Activated B cell treated with CpG ODN at 0.5 μM for 24 hours (primary cell): ENCODE results near the gene EFNA5. TPM values are rescaled to one million over a fixed set of nuclear protein-coding genes. Genes with fewer than 3 reads are reported as not detected.

ENCODE experiments used
- ATAC-seq: fragments of 200-7000 bp; cut with Tn5 transposase; one replicate; pipeline ENCODE4 v1.10.0; 2021; ENCODE audit warnings: low read depth, mild to moderate bottlenecking, moderate library complexity
- CTCF ChIA-PET: fragments of 350-600 bp; sonication (Branson Sonifier 250); formaldehyde crosslinking; loops from one replicate; lab custom pipeline; 2021; ENCODE audit warnings: antibody characterized with exemption; lab: Charles Lee
- POLR2A ChIA-PET: fragments of 350-600 bp; sonication (Branson Sonifier 250); formaldehyde crosslinking; loops from one replicate; lab custom pipeline; 2021; ENCODE audit warnings: antibody characterized with exemption; lab: Charles Lee
- DNase-seq: peaks from one replicate; pipeline ENCODE4 v3.0.0; 2022
- H3K27ac Mint-ChIP-seq: one replicate; pipeline ENCODE4 v1.8.0; 2020; ENCODE audit warnings: mixed read lengths
- H3K27me3 Mint-ChIP-seq: one replicate; pipeline ENCODE4 v1.8.0; 2021; ENCODE audit warnings: mixed read lengths
- H3K36me3 Mint-ChIP-seq: one replicate; pipeline ENCODE4 v1.8.0; 2021; ENCODE audit warnings: low read depth, mixed read lengths
- H3K4me1 Mint-ChIP-seq: one replicate; pipeline ENCODE4 v1.8.0; 2021; ENCODE audit warnings: mixed read lengths
- H3K4me3 Mint-ChIP-seq: one replicate; pipeline ENCODE4 v1.8.0; 2020; ENCODE audit warnings: mild to moderate bottlenecking, mixed read lengths
- H3K9me3 Mint-ChIP-seq: one replicate; pipeline ENCODE4 v1.8.0; 2020; ENCODE audit warnings: mixed read lengths
- CTCF ChIP-seq: fragments of 200-600 bp; IDR thresholded peaks from one replicate; pipeline ENCODE4 v1.8.0; 2022; ENCODE audit warnings: antibody characterized with exemption, mild to moderate bottlenecking
- intact Hi-C: fragments of 100-400 bp; cut with micrococcal nuclease; formaldehyde crosslinking; loops from one replicate; pipeline ENCODE4 v1.15.1; 2024
- total RNA-seq: library from RNA; stranded (reverse); gene quantifications from 2 replicates; pipeline ENCODE4 v1.2.3, GENCODE V29; 2022

Gene EFNA5
- total RNA-seq, 1 donor from 2014 or later, result not detected

GRCh38 chr5:107624235-107624634 lies 46.5 kb downstream of the EFNA5 start:
- intact Hi-C loops, result no loop called here
- peaks cover 2% of the 10 kb centered on the region for H3K27me3 Mint-ChIP-seq
- H3K36me3 Mint-ChIP-seq, result no peaks in the 10 kb centered on the region
- DNase-seq (no peak), ATAC-seq (no peak)
- ChIA-PET CTCF (no interaction called here), POLR2A (no interaction called here)
- H3K4me3 Mint-ChIP-seq, result no peak overlapping the region
- no peak overlapping the region for H3K27ac Mint-ChIP-seq
- H3K4me1 Mint-ChIP-seq, result no peaks in the 10 kb centered on the region
- no peaks in the 10 kb centered on the region for H3K9me3 Mint-ChIP-seq
- no peak for TF ChIP-seq CTCF

DNA sequence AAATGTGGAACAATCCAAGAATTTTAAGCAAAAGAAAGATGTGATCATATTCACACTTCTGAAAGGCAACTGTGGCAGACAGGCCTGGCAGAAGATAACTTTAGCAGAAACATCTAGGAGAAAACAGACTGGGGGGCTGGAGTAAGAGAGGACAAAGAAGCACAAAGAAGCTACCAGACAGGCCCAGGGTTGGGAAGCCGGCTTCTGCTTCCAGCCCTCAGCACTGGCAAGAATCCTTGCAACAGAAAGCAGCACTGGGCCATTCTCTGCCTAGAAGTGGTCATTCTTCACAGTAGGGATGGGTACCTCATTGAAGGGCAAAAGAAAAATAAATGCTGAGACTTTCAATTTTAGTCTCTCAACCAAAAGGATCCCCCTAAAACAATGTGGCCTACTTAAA lies 49.6 kb downstream of the EFNA5 start:
- no peaks in the 10 kb centered on the region for H3K9me3 Mint-ChIP-seq
- ChIA-PET POLR2A (no interaction called here), CTCF (no interaction called here)
- H3K4me1 Mint-ChIP-seq, result no peaks in the 10 kb centered on the region
- H3K4me3 Mint-ChIP-seq, result no peak overlapping the region
- intact Hi-C loops, result no loop called here
- no peaks in the 10 kb centered on the region for H3K36me3 Mint-ChIP-seq
- H3K27ac Mint-ChIP-seq, result no peak overlapping the region
- TF ChIP-seq CTCF, result no peak
- no peak for DNase-seq
- no peak for ATAC-seq
- peaks cover 2% of the 10 kb centered on the region for H3K27me3 Mint-ChIP-seq

GRCh38 chr5:107619781-107620180 lies 51.0 kb downstream of the EFNA5 start:
- POLR2A ChIA-PET, result no interaction called here

GRCh38 chr5:107618242-107618641 lies 52.5 kb downstream of the EFNA5 start:
- H3K4me3 Mint-ChIP-seq, result no peak overlapping the region
- CTCF ChIA-PET, result no interaction called here
- intact Hi-C loops, result no loop called here
- peaks cover 2% of the 10 kb centered on the region for H3K27me3 Mint-ChIP-seq
- no peaks in the 10 kb centered on the region for H3K4me1 Mint-ChIP-seq
- TF ChIP-seq CTCF, result no peak
- H3K36me3 Mint-ChIP-seq, result no peaks in the 10 kb centered on the region
- POLR2A ChIA-PET, result no interaction called here
- no peak overlapping the region for H3K27ac Mint-ChIP-seq
- DNase-seq (no peak), ATAC-seq (no peak)
- H3K9me3 Mint-ChIP-seq, result no peaks in the 10 kb centered on the region

More at GRCh38 chr5:107619781-107620180, 51.0 kb downstream of the EFNA5 start:
- ATAC-seq (no peak), DNase-seq (no peak)
- intact Hi-C loops, result no loop called here
- Mint-ChIP-seq H3K9me3 (no peaks in the 10 kb centered on the region), H3K27me3 (peaks cover 2% of the 10 kb centered on the region), H3K36me3 (no peaks in the 10 kb centered on the region), H3K27ac (no peak overlapping the region), H3K4me3 (no peak overlapping the region), H3K4me1 (no peaks in the 10 kb centered on the region)
- CTCF ChIA-PET, result no interaction called here
- TF ChIP-seq CTCF, result no peak

DNA sequence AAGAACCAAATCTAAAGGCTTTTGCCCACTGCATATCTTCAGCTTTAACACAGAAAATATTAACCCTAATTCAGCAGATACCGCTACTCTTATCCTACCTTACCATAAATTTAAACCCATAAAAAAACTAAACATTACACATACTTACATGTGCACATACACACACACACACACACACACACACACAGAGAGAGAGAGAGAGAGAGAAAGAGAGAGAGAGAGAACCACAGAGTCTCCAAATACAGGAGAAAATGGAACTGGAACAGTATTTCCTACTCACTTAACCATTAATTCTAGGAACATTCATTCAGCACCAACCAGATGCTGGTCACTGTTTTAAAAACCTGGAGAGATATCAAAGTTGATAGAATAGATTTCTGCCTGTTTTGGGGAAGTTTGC lies 53.7 kb downstream of the EFNA5 start:
- POLR2A ChIA-PET, result no interaction called here
- H3K27me3 Mint-ChIP-seq, result peaks cover 2% of the 10 kb centered on the region

More for the DNA sequence above, 53.7 kb downstream of the EFNA5 start:
- Mint-ChIP-seq H3K27ac (no peak overlapping the region), H3K4me3 (no peak overlapping the region), H3K9me3 (no peaks in the 10 kb centered on the region), H3K36me3 (no peaks in the 10 kb centered on the region), H3K4me1 (no peaks in the 10 kb centered on the region)
- no peak for ATAC-seq
- intact Hi-C loops, result no loop called here
- CTCF ChIA-PET, result no interaction called here
- no peak for TF ChIP-seq CTCF
- DNase-seq, result no peak
